ENCODE data around the gene MYH4.

The MYH4 gene

GRCh38 chr17:10513299-10514067, 44.1 kb upstream of the MYH4 start:
- Histone ChIP-seq H3K79me1 (ENCODE audit: low read length) (no peaks in the 10 kb centered on the region), H2BK12ac (ENCODE audit: low read length) (no peak overlapping the region), H4K12ac (ENCODE audit: low read depth, low read length) (no peak overlapping the region), H3K4me1 (ENCODE audit: control insufficient read depth in 1 of 2, insufficient read depth in 2 of 2, low read length in 2 of 2) (no peaks in the 10 kb centered on the region), H4K8ac (ENCODE audit: low read depth, low read length) (no peak overlapping the region), H3K23ac (ENCODE audit: low read length) (no peak overlapping the region), H3K36me3 (ENCODE audit: control insufficient read depth in 1 of 2, insufficient read depth in 2 of 2, low read length in 2 of 2) (no peaks in the 10 kb centered on the region), H3K4me2 (ENCODE audit: low read length) (no peak overlapping the region), H2AFZ (ENCODE audit: insufficient read depth, low read length, poor library complexity) (no peak overlapping the region), H4K91ac (ENCODE audit: low read depth, low read length) (no peak overlapping the region), H3K9ac (ENCODE audit: low read length) (no peak overlapping the region), H3K79me2 (ENCODE audit: control insufficient read depth, insufficient read depth, low read length, poor library complexity) (no peaks in the 10 kb centered on the region), H3K4ac (ENCODE audit: low read depth, low read length) (no peak overlapping the region), H3K9me3 (ENCODE audit: insufficient read depth, low read depth, low read length) (no peaks in the 10 kb centered on the region), H3K18ac (ENCODE audit: low read length) (no peak overlapping the region), H3K27me3 (ENCODE audit: insufficient read depth, low read length) (no peaks in the 10 kb centered on the region), H2BK120ac (ENCODE audit: insufficient read depth, low read length, poor library complexity) (no peak overlapping the region), H3K14ac (ENCODE audit: low read length) (no peak overlapping the region), H3K27ac (ENCODE audit: low read depth, low read length) (no peak overlapping the region), H3K4me3 (ENCODE audit: low read depth, low read length) (no peak overlapping the region), H2AK5ac (ENCODE audit: low read length) (no peak overlapping the region), H2BK5ac (ENCODE audit: low read depth, low read length, poor library complexity) (no peak overlapping the region)
- DNase-seq = no peak
- WGBS (ENCODE audit: extremely low coverage, insufficient coverage, insufficient read length) = no CpG with 5 or more reads among the region's 6 CpGs

- Histone ChIP-seq H3K18ac (ENCODE audit: low read length) (no peak overlapping the region), H3K9ac (ENCODE audit: low read length) (no peak overlapping the region), H4K12ac (ENCODE audit: low read depth, low read length) (no peak overlapping the region), H3K14ac (ENCODE audit: low read length) (no peak overlapping the region), H3K27me3 (ENCODE audit: insufficient read depth, low read length) (no peaks in the 10 kb centered on the region), H3K4me1 (ENCODE audit: control insufficient read depth in 1 of 2, insufficient read depth in 2 of 2, low read length in 2 of 2) (no peaks in the 10 kb centered on the region), H3K27ac (ENCODE audit: low read depth, low read length) (no peak overlapping the region), H2BK5ac (ENCODE audit: low read depth, low read length, poor library complexity) (no peak overlapping the region), H4K91ac (ENCODE audit: low read depth, low read length) (no peak overlapping the region), H2BK12ac (ENCODE audit: low read length) (no peak overlapping the region), H2AFZ (ENCODE audit: insufficient read depth, low read length, poor library complexity) (no peak overlapping the region), H3K4ac (ENCODE audit: low read depth, low read length) (no peak overlapping the region), H3K36me3 (ENCODE audit: control insufficient read depth in 1 of 2, insufficient read depth in 2 of 2, low read length in 2 of 2) (no peaks in the 10 kb centered on the region), H2BK120ac (ENCODE audit: insufficient read depth, low read length, poor library complexity) (no peak overlapping the region), H3K9me3 (ENCODE audit: insufficient read depth, low read depth, low read length) (no peaks in the 10 kb centered on the region), H3K4me2 (ENCODE audit: low read length) (no peak overlapping the region), H3K79me2 (ENCODE audit: control insufficient read depth, insufficient read depth, low read length, poor library complexity) (no peaks in the 10 kb centered on the region), H2AK5ac (ENCODE audit: low read length) (no peak overlapping the region), H4K8ac (ENCODE audit: low read depth, low read length) (no peak overlapping the region), H3K4me3 (ENCODE audit: low read depth, low read length) (no peak overlapping the region), H3K23ac (ENCODE audit: low read length) (no peak overlapping the region), H3K79me1 (ENCODE audit: low read length) (no peaks in the 10 kb centered on the region)
- DNase-seq = no peak
- no CpG with 5 or more reads among the region's 2 CpGs for WGBS (ENCODE audit: extremely low coverage, insufficient coverage, insufficient read length)
Observed at GRCh38 chr17:10512856-10513255, 43.5 kb upstream of the MYH4 start.

- H2AFZ ChIP-seq (ENCODE audit: insufficient read depth, low read length, poor library complexity) = no peak overlapping the region
- DNase-seq = no peak
- no peak overlapping the region for H3K9ac ChIP-seq (ENCODE audit: low read length)
- H3K36me3 ChIP-seq (ENCODE audit: control insufficient read depth in 1 of 2, insufficient read depth in 2 of 2, low read length in 2 of 2) = no peaks in the 10 kb centered on the region
- H3K79me1 ChIP-seq (ENCODE audit: low read length) = no peaks in the 10 kb centered on the region
- WGBS (ENCODE audit: extremely low coverage, insufficient coverage, insufficient read length) = no CpG with 5 or more reads among the region's 3 CpGs
- H3K79me2 ChIP-seq (ENCODE audit: control insufficient read depth, insufficient read depth, low read length, poor library complexity) = no peaks in the 10 kb centered on the region
- no peak overlapping the region for H2BK120ac ChIP-seq (ENCODE audit: insufficient read depth, low read length, poor library complexity)
- no peak overlapping the region for H3K4ac ChIP-seq (ENCODE audit: low read depth, low read length)
- no peak overlapping the region for H3K27ac ChIP-seq (ENCODE audit: low read depth, low read length)
- no peak overlapping the region for H4K12ac ChIP-seq (ENCODE audit: low read depth, low read length)
- no peak overlapping the region for H3K4me3 ChIP-seq (ENCODE audit: low read depth, low read length)
- no peak overlapping the region for H3K18ac ChIP-seq (ENCODE audit: low read length)
- H3K4me2 ChIP-seq (ENCODE audit: low read length) = no peak overlapping the region
- no peak overlapping the region for H4K91ac ChIP-seq (ENCODE audit: low read depth, low read length)
- H2BK5ac ChIP-seq (ENCODE audit: low read depth, low read length, poor library complexity) = no peak overlapping the region
- no peaks in the 10 kb centered on the region for H3K27me3 ChIP-seq (ENCODE audit: insufficient read depth, low read length)
- H3K4me1 ChIP-seq (ENCODE audit: control insufficient read depth in 1 of 2, insufficient read depth in 2 of 2, low read length in 2 of 2) = no peaks in the 10 kb centered on the region
- no peak overlapping the region for H2BK12ac ChIP-seq (ENCODE audit: low read length)
- no peak overlapping the region for H4K8ac ChIP-seq (ENCODE audit: low read depth, low read length)
- no peak overlapping the region for H3K14ac ChIP-seq (ENCODE audit: low read length)
- H3K23ac ChIP-seq (ENCODE audit: low read length) = no peak overlapping the region
- H2AK5ac ChIP-seq (ENCODE audit: low read length) = no peak overlapping the region
- H3K9me3 ChIP-seq (ENCODE audit: insufficient read depth, low read depth, low read length) = no peaks in the 10 kb centered on the region
Observed at GRCh38 chr17:10499950-10500349, 30.6 kb upstream of the MYH4 start.

GRCh38 chr17:10492004-10492403, 22.6 kb upstream of the MYH4 start:
- H2AFZ ChIP-seq (ENCODE audit: insufficient read depth, low read length, poor library complexity) = no peak overlapping the region
- no CpG with 5 or more reads among the region's 2 CpGs for WGBS (ENCODE audit: extremely low coverage, insufficient coverage, insufficient read length)
- no peak overlapping the region for H3K18ac ChIP-seq (ENCODE audit: low read length)

More at GRCh38 chr17:10492004-10492403, 22.6 kb upstream of the MYH4 start:
- Histone ChIP-seq H3K4me3 (ENCODE audit: low read depth, low read length) (no peak overlapping the region), H3K79me2 (ENCODE audit: control insufficient read depth, insufficient read depth, low read length, poor library complexity) (no peaks in the 10 kb centered on the region), H3K14ac (ENCODE audit: low read length) (no peak overlapping the region), H3K4me2 (ENCODE audit: low read length) (no peak overlapping the region), H3K36me3 (ENCODE audit: control insufficient read depth in 1 of 2, insufficient read depth in 2 of 2, low read length in 2 of 2) (no peaks in the 10 kb centered on the region), H3K27ac (ENCODE audit: low read depth, low read length) (no peak overlapping the region), H2BK12ac (ENCODE audit: low read length) (no peak overlapping the region), H4K91ac (ENCODE audit: low read depth, low read length) (no peak overlapping the region), H4K8ac (ENCODE audit: low read depth, low read length) (no peak overlapping the region), H3K9me3 (ENCODE audit: insufficient read depth, low read depth, low read length) (no peaks in the 10 kb centered on the region), H3K23ac (ENCODE audit: low read length) (no peak overlapping the region), H2BK120ac (ENCODE audit: insufficient read depth, low read length, poor library complexity) (no peak overlapping the region), H2BK5ac (ENCODE audit: low read depth, low read length, poor library complexity) (no peak overlapping the region), H3K9ac (ENCODE audit: low read length) (no peak overlapping the region), H4K12ac (ENCODE audit: low read depth, low read length) (no peak overlapping the region), H3K4me1 (ENCODE audit: control insufficient read depth in 1 of 2, insufficient read depth in 2 of 2, low read length in 2 of 2) (no peaks in the 10 kb centered on the region), H3K79me1 (ENCODE audit: low read length) (no peaks in the 10 kb centered on the region), H2AK5ac (ENCODE audit: low read length) (no peak overlapping the region), H3K4ac (ENCODE audit: low read depth, low read length) (no peak overlapping the region), H3K27me3 (ENCODE audit: insufficient read depth, low read length) (no peaks in the 10 kb centered on the region)
- DNase-seq = no peak

Measured in trophoblast cell (in vitro differentiated cells and primary cell).